ENCODE data around the gene TMEM272.

The TMEM272 gene

DNA sequence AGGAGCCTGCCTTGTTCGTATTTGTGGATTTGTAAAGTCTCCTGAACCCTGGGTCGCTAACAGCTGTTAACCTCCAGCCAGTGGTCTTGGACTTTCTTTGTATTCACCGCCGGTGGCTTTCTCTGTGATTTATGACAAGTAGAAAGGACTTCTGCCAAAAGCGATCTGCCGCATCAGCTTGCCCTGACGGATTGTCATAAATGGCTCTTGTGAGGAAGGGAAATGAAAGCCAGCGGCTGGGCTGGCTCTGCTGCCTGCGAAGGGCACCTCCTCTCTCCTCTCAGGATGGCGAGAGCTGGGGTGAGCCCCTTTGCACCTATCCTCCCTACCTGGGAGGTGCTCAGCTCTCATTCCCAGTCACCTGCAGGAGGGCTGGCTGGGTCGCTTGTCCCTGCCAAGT, 66.6 kb downstream of the TMEM272 start:
- DNase-seq = no peak

DNA sequence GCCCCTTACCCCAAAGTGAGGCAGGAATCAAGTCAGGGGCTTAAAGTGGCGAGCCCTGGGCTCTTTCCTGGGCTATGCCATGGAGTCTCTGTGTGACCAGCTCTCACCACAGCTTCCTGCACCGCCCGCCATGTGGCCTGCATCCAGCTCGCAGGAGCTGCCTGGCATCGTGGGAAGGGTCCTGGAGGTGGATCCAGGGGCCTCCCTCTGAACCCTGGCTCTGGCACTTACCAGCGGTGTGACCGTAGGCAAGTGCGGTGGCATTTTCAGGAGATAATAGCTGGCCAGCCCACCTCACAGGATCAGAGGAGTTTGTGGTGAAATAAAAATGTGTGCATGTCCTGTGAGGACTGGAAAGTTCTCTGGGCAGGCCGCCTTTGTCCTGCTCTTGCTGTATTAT, 67.1 kb downstream of the TMEM272 start:
- DNase-seq = no peak

DNA sequence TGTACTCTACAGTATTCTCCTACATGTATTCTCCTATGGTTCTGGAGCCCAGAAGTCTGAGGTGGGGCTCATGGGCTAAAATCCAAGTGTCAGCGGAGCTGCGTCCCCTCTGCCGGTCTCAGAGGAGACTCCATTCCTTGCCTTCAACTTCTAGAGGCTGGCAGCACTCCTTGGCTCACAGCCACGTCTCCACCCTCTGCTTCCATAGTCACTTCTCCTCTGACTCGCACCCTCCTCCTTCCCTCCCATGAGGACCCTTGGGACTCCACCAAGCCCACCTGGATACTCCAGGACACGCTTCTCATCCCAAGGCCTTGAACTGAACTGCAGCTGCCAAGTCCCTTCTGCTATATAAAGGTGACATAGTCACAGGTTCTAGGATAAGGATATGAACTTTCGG, 68.8 kb downstream of the TMEM272 start:
- no peak for DNase-seq

DNA sequence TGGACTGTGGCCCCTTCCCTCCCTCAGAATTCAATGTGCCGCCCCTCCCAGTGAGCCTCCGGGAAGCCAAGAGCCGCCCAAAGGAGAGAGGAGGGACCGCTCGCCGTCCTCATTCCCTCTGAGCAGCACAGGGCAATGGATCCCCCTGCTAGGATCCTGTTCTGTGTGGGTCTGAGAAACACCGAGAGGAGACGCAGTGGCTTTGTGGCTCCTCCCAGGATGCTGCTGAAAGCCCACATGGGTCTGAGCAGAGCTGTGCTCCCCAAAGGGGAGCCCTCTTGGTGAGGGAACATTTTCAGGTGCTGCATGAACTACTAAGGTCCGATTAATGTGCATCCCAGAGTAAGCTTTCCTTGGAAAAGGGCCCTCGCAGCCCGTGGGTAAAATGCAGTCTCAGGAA, 71.5 kb downstream of the TMEM272 start:
- DNase-seq = no peak

DNA sequence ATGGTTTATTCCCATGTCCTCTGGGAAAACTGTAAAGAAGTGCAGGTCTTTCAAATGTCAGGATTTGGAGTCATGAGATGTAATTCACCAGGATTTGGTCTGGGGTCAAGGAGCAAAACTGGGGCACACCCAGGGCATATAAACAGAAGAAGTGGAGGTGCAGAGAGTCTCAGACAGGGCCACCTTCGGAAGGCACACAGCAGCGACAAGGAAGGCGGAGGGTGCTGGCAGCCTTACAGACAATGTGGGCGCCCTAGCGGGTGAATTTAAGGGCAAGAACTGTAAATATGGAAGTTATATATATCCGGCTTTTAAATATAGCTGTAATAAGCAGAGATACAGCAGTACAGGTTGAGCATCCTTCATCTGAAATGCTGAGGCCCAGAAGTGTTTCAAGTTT, 72.2 kb downstream of the TMEM272 start:
- DNase-seq = no peak

DNA sequence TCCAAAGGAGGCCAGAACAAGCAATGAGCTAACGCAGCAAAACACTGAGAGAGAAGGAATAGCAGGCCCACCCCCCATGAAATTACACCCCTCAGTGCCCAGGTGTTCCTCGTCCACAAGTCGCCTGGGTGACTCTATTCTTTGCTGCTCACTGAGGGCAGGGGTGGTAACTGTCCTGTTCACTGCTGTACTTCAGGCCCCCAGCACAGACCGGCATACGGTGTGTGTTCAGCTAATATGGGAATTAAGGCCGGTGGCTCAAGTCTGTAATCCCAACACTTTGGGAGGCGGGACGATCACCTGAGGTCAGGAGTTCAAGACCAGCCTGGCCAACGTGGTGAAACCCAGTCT, 72.9 kb downstream of the TMEM272 start:
- DNase-seq = no peak

DNA sequence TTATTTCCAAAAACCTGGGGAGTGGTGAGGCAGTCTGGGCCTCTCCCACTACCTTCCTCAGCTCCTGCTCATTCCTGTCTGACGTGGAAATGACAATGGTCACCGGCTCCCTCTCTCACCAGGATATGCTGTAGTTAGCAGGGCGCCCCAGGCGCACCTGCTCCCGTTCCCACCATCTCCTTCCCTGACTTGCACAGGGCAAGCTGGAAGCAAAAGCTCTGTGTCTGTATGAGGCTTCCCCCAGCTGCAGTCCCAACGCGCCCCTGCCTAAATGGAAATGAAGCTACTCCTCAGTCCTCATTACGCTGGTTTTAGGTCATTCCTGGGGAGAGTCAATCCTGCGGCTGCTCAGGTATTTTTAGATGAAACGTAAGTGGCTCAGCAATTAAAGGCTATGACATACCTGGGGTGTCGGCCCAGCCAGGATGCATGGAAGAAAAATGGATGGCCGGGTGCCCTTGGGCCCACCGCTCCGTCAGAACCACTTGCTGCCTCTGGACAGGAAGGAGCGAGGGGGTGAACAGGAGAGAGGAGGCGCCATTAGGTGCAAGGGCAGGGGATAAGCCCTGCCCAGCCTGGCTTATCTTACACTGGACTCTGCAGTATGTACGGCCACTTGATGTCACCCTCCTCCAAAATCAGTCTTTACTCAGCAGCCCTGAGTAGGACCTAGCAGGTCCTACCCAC, 73.4 kb downstream of the TMEM272 start:
- DNase-seq = no peak

DNA sequence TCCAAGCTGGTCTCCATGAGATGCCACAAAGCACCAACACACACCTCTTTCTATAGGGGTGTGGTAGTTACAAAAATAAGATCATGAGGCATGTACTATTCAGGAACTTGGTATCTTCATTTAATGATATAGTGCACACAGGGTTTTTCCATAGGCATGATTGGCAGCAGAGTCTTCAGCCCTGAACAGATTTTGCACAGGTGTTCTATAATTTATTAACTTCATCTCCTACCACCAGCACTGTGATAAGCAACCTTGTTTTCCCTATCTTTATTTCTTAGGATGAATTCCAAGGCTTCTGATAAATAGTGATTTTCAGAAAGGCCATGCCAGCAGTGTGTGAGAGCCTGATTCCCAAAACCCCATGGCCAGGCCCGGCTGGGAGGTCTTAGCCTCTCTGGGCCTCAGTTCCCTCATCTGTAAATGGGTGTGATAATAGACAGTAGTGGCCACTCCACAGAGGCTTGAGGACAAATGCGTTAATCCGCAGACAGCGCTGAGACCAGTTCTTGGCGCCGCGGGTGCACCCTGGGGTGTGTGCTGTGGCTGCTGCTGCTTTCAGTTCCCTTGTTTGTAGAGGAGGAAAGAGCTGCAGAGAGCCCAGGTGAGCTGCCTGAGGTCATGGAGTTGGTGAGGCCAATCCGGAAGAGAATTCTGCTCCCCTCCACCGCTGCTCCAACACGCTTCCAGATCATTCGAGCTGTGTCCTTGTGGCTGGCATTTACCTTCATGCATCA, 74.1 kb downstream of the TMEM272 start:
- DNase-seq = no peak

DNA sequence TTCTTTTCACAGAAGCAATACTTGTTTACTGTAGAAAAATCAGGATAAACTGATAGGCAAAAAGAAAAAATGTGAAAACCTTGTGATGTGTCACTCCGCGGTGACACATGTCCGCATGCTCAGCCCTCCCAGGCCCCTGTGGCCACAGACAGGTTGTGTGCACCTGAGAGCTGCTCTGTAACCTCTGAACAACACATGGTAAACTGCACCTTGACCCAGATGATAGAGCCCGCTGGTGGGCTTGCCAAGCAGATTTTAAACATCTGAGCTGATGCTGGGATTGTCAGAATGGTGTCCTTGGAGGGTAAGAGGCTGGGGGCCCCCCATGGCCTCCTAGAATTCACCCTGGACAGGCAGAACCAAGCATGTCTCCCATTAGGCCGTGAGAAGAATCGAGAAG, 74.8 kb downstream of the TMEM272 start:
- no peak for DNase-seq

DNA sequence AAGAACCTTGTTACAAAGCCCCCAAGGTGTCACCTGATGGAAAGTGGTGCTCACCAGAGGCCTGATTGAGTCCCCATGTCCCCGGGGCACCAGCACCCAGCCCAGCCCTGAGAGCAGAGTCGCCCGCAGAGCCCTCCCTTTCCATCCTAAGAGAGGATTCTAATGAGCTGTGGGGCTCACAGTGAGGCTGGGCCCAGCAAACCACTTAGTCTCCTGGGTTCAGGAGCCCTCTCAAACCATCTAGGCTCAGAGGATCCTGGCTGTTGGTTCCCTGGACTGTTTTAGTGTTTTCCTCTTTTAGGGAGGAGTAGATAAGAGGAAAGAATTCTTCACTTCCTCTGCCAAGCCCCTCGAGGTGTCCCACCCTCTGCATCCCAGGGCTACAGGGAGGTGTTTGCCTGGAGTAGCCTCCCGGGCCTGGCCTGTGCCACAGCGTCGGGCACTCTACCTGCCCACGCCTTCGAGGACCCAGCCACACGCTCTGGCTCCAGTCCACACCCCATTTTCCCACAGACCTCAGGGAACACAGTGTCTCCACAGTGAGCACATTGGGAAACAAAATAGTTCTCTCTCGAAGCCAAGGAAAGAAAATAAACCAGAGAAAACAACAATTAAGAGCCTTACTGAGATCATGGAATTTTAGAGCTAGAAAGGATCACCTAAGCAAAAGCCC, 75.4 kb downstream of the TMEM272 start:
- DNase-seq = no peak

DNA sequence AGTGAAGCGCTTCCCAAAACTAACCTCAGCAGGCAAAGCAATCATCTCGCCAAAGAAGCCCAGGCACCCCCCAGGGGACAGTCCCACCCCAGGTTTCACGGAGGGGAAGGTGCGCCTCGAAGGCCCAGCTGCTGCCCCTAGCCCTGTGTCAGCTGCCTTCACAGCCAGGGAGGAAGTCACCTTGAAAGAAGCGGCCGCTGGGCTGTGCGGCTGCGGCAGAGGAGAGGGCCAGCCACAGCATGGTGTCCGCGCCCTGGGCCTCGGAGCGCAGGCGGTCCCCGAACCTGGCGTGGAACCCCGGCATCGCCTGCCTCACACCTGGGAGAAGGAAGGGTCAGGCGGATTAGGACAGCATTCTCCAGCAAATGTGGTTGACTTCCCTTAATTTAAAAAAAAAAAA, 76.0 kb downstream of the TMEM272 start:
- DNase-seq = no peak

DNA sequence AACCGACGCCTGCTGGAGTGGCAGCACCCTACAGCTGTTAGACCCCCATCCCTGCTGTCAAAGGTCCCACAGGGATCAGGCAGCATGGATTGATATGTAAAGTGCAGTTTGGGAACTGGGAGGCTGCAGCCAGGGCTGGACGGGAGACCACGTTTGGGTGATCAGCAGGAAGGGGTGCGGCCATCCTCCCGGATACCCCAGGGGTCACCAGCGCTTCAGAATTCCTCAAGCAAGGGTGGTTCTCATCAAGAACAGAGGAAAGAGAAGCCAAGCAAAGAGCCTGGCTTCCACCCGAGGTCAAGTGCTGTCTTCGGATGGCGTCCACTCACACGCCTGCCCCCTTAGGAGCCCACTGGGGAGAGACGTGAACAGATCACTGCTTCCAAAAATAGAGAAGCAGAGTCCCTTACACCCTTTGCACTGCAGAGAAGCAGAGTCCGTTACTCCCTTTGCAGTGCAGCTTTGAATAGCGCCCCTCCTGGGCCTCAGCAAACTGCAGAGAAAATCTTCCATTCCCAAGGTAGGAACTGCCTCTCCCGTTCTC, 76.5 kb downstream of the TMEM272 start:
- DNase-seq = no peak

DNA sequence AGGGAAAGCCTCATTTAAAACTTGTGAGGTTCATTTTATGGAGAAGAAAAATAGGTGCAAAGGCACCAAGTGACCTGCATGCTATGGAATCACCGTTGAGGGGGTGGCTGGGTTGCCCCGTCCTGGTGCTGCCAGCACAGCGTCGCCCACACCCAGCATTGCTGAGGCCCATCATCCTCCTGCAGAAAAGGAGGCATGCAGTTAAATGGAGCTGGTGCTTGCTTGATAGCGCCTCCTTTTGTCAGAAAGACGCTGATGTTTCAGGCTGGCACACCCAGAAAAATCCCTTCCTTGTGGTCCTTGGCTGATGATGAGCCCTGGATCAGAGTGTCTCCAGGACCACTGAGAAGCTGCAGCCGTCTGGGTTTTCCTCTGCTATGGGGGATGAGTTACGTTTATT, 77.9 kb downstream of the TMEM272 start:
- DNase-seq = no peak

DNA sequence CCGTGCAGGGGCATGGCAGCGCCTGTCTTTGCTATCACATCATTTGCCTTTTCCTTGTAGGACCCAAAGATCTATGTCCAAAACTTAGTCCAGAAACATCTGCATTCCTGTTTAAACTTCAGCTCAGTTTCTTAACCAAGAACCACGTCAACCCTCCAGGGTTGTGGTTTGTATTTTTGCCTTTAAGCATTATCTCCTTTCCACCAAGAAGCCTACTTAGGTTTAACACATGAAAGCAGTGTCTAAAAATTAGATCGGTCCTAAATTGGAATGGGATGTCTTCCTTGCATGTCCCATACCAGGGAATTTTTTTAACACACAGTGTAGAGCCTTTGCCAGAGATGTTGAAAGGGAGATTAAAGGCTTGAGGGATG, 79.8 kb downstream of the TMEM272 start:
- DNase-seq = no peak

DNA sequence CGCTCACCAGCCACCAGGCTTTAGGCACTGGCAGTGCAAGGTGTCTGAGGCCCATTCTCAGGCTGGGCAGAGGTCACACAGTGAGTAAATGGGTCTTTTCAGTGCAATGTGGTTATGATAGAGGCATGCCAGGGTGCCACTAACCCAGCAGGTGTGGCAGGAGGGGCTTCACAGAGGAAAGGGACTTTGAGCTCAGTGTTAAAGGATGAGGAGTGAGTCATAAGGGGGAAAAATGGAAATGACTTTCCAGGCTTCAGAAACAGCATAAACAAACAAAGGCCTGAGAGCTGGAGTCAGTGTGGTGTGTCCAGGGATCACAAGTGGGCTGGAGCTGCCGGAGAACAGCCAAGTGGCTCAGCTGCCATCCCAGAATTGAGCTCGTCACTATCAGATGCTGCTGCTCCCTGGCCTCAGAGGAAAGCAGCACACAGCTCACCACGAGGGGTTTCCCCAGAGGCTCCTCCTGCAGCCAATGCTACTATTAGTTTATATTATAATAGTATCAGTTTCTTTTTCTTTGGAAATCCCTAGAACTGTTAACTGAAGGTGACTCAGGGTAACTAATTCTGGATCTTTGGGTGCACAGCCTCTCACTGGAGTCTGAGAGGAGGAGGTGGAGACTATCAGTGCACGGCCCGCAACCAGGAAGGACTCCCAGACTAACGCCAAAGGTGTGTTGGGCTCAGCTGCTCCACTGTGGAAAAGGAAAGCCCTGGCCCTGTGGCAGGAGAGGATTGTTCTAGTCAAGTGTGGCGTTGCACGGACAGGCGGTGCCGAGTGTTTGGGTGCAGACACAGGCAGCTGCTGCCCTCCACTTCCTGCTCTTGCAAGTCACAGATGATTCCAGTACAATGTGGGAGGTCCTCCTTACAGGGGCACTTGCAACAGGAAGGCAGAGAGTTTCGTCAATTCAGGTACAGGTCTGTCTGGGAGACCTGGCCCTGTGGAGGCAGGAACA, 80.5 kb downstream of the TMEM272 start:
- DNase-seq = peak; percentile 58 to 79

DNA sequence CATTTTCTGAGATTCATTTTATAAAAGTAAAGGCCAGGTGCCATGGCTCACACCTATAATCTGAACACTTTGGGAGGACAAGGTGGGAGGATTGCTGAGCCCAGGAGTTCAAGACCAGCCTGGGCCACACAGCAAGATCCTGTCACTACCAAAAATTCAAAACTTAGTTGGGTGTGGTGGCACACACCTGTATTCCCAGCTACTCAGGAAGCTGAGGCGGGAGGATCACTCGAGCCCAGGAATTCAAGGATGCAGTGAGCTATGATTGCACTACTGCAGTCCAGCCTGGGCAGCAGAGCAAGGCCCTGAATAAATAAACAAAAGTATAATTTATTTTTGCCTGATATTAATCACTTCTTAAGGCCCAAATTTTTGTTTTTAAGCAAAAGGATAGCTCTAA, 81.5 kb downstream of the TMEM272 start:
- no peak for DNase-seq
